MV-4-11 (cell line): ENCODE results near the gene WDR46.
A peak's percentile ranks its signal among the peaks of the same experiment; 100 is the strongest.
"Not testable (repeated sequence)": the region's sequence is repeated elsewhere in the genome, so short reads cannot be mapped to it uniquely, and the experiment has no call there.

Source experiments
- DNase-seq: peaks from one replicate; lab custom pipeline; 2025; lab: John Stamatoyannopoulos, UW

Gene WDR46

GRCh38 chr6:33288141-33288920 lies 708 bp downstream of the WDR46 start:
- DNase-seq: no peak

- no peak for DNase-seq
Observed at GRCh38 chr6:33286946-33287914, 1.8 kb downstream of the WDR46 start.

GRCh38 chr6:33285214-33285613 lies 3.8 kb downstream of the WDR46 start:
- DNase-seq: not testable (repeated sequence)

GRCh38 chr6:33280539-33280938 lies 8.5 kb downstream of the WDR46 start:
- no peak for DNase-seq

- peak; percentile 32 for DNase-seq
Observed at GRCh38 chr6:33279971-33280511, 9.0 kb downstream of the WDR46 start.

GRCh38 chr6:33279257-33279695 lies 9.8 kb downstream of the WDR46 start:
- no peak for DNase-seq

GRCh38 chr6:33278810-33279209 lies 10.2 kb downstream of the WDR46 start:
- no peak for DNase-seq

- no peak for DNase-seq
Observed at GRCh38 chr6:33278392-33278741, 10.7 kb downstream of the WDR46 start.

- DNase-seq: no peak
Observed at GRCh38 chr6:33277663-33278391, 11.2 kb downstream of the WDR46 start.

GRCh38 chr6:33276864-33277662 lies 12.0 kb downstream of the WDR46 start, which contains the start of gene B3GALT4:
Gene B3GALT4, plus strand, starts transcription at chr6:33277123. Its CDS starts 297 bp downstream, at chr6:33277420.
- peak; percentile 76 for DNase-seq

GRCh38 chr6:33276581-33276863 lies 12.5 kb downstream of the WDR46 start:
- no peak for DNase-seq

- DNase-seq: not testable (repeated sequence)
Observed at GRCh38 chr6:33275795-33276580, 13.1 kb downstream of the WDR46 start.

- DNase-seq: peak; percentile 31
Observed at GRCh38 chr6:33273924-33274902, 14.8 kb downstream of the WDR46 start.

GRCh38 chr6:33273129-33273923 lies 15.7 kb downstream of the WDR46 start:
- no peak for DNase-seq

- DNase-seq: no peak
Observed at GRCh38 chr6:33272275-33273128, 16.5 kb downstream of the WDR46 start.

GRCh38 chr6:33271468-33272274 lies 17.4 kb downstream of the WDR46 start, which contains the start of the genes RPS18 and VPS52:
Gene RPS18, plus strand, starts transcription at chr6:33272075. Its CDS starts 45 bp downstream, at chr6:33272120.
Gene VPS52, minus strand, starts transcription at chr6:33271876. Its CDS starts 201 bp downstream, at chr6:33271675.
- peak; percentile 98 for DNase-seq
